ENCODE measurements around the gene CXADR.

- no peak for TF ChIP-seq CTCF (IDR thresholded peaks at IDR 0.05)
- TF ChIP-seq POLR2A (IDR thresholded peaks at IDR 0.05): no peak
Observed at GRCh38 chr21:17495680-17496079, 17.2 kb upstream of the CXADR start.
